Measurements from ENCODE around the gene STXBP4.

The STXBP4 gene

GRCh38 chr17:54971901-54972300 is 3.3 kb downstream of the STXBP4 start:
- no peak for DNase-seq (ENCODE audit: low read depth)

- no peak for DNase-seq (ENCODE audit: low read depth)
Measured at GRCh38 chr17:54972406-54973138, 4.0 kb downstream of the STXBP4 start.

DNA sequence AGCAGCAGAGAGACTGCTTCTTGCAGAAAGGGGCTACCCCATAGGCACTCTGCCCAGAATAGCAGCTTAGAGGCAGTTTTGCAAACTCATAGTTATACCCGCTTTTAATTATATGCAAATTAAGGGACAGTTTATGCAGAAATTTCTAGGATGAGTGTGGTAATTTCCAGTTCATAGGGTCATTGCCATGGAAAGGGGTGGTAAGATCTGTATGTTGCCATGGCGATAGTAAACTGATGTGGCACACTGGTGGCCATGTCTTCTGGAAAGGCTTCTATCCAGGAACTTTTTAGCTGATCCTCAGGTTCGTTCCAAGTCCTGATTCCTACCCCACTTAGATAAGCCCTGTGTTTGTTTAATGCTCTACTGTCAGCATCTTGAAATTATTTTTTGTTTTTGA is 6.2 kb downstream of the STXBP4 start:
- DNase-seq (ENCODE audit: low read depth), result no peak

GRCh38 chr17:54976316-54976715 is 7.8 kb downstream of the STXBP4 start:
- DNase-seq (ENCODE audit: low read depth), result no peak

DNA sequence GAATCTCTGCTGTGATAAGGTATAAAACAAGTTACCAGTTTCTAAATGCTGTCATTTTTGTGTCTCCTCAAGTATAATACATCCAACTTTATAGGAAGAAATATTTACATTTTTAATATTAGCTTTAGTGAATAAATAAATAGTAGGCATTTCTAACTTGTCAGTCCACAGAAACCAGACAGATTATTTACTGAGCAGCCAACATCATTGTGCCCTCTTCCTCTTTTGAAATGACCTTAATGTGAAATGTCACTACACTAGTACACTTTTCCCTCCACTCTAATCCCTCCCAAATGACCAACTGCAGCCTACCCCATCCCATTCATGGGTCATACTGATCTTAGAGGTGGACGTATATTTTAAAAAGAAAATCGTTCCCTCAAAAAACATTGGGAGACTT is 9.2 kb downstream of the STXBP4 start:
- no peak for DNase-seq (ENCODE audit: low read depth)

DNA sequence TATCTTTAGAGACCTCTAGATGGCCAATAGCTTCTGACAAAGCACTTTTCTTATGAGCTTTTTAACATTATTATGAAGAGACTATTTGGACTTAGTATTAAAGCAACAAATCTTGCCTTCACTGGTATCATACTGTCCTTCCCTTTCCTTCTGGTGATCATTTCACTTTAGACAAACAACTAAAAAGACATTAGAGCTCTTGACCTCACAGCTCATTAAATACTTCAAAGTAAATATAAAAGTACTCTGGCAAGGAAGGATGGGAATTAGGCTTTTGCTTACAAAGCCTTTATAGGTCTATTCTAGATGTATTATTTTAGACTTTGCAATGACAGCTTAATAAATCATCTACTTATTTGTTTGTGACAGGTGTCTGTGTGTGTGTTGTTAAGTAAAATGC is 11.1 kb downstream of the STXBP4 start:
- DNase-seq (ENCODE audit: low read depth), result no peak

- DNase-seq (ENCODE audit: low read depth), result no peak
Measured at GRCh38 chr17:54980375-54980774, 11.8 kb downstream of the STXBP4 start.

DNA sequence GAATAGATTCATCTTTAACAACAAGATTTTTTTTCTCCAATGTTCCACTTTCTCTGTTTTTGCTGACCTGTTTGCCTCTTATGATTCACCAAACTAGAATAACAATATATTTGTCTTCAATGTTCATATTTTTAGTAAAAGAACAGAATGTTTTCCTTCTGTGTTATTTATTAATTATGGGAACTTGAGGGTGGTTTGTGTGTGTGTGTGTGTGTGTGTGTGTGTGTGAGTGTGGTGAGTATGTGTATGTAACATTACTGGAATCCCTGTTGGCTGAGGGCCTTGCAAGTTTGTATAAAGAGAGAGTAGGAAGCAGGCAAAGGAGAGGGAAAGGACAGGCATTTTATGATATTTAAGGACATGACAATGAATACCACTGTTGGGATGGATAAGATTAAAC is 13.8 kb downstream of the STXBP4 start:
- no peak for DNase-seq (ENCODE audit: low read depth)

GRCh38 chr17:54983260-54983659 is 14.7 kb downstream of the STXBP4 start:
- DNase-seq (ENCODE audit: low read depth), result no peak

DNA sequence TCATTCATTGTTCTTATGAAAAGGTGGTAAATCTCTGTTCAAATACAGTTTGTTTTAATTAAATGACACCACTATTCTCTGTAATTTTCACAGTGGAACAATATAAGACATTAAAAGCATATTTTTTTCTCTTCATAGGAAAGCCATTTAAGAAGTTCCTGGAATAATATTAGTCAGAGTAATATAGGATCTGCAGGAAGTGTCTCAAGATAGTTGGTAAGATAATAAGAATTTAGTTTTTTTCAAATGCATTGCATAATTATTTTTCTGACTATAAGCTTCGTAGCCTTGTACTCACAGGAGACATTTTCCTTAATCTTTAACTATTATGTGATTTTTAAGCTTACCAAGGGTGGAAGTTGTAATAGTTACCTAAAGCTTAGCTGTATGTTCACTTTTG is 16.9 kb downstream of the STXBP4 start:
- no peak for DNase-seq (ENCODE audit: low read depth)

- no peak for DNase-seq (ENCODE audit: low read depth)
Measured at GRCh38 chr17:54990118-54990517, 21.6 kb downstream of the STXBP4 start.

- no peak for DNase-seq (ENCODE audit: low read depth)
Measured at GRCh38 chr17:54991567-54991966, 23.0 kb downstream of the STXBP4 start.

- no peak for DNase-seq (ENCODE audit: low read depth)
Measured at GRCh38 chr17:54992797-54993639, 24.5 kb downstream of the STXBP4 start.

DNA sequence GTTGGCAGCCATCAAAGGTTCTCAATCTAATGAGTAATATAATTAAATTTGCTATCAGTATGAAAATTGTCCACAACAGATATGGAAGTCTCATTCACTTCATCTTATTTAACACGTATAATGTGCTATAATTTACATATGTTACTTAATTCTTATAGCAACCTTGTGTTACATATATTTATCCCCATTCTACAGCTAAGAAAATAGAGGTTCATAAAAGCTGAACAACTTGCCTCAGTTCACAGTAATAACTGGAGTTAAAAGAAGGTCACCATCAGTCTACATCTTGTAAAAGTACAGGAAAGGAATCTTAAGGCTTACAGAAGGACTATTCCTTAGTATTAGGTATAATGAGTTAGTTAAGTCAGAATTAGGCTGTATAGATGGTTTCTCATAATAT is 27.9 kb downstream of the STXBP4 start:
- no peak for DNase-seq (ENCODE audit: low read depth)

DNA sequence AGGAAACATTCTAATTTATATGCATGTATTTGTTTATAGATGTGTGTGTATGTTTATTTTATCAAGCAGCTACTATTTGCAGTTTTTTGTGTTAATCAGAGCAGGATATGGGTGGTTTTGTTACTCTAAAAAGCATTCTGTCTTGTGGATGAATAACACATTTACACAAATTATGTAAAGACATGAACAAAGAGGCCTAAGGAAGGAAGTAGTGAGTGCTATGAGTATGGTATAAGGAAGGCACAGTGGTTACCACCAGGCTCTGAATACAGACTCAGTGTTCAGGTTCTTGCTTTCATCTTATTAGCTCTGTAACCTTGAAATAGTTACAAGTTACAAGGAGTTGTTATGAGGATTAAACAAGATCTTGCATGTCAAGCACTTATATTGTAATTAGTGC is 33.9 kb downstream of the STXBP4 start:
- no peak for DNase-seq (ENCODE audit: low read depth)

- DNase-seq (ENCODE audit: low read depth), result no peak
Measured at GRCh38 chr17:55004484-55004883, 35.9 kb downstream of the STXBP4 start.

DNA sequence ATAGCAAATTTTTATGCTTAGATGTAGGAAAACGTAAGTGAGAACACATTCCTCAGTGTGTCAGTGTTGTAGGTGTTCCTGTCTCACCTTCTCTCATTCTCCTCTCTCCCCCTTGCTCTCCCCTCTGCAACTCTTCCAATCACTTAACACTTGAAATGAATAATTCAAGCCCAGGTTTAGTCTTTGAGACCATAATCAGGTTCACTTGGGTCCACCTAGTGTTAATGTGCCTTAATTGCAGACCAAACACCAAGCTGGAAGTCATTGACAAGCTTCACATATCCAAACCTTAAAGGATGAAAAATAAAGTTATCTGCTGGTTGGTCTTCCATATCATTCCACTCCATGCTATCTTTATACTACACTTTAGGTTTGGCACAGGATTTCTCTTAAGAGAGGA is 37.0 kb downstream of the STXBP4 start:
- DNase-seq (ENCODE audit: low read depth), result no peak

- DNase-seq (ENCODE audit: low read depth), result no peak
Measured at GRCh38 chr17:55023626-55024025, 55.1 kb downstream of the STXBP4 start.

GRCh38 chr17:55037828-55038227 is 69.3 kb downstream of the STXBP4 start:
- DNase-seq (ENCODE audit: low read depth), result no peak

DNA sequence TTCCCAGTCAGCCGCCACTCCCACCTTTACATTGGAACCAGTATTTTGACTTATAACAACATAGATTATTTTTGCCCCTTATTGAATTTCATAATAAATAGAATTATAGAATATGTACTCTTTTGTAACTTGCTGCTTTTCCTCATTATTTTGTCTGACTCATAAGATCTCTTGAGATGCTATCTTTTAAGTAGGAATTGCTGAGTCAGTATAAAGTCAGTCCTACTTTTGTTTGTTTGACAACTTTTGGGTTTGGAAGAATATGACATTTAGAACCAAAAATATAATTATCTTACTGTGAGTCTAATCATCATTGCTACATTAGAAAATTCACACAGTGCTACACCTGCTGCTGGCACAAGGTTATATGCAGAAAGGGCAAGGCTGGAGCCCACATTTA is 69.7 kb downstream of the STXBP4 start:
- DNase-seq (ENCODE audit: low read depth), result no peak

DNA sequence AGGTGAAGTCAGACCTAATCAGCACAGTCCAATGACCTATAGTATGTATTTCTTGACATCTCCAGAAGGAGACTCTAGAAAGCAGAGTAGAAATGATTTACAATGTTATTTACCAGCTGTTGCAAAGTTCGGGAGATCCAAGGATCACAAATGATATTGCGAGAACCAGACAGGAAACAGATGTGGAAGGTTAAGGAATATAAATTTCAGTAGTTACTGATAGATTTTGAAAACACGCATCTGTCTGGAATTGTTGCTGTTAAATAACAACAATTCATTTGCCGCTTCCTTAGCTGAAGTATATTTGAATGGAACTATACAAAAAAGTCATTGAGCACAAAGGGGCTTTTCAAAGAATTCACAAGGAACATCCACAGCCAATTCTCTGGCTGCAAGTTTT is 72.0 kb downstream of the STXBP4 start:
- no peak for DNase-seq (ENCODE audit: low read depth)

DNA sequence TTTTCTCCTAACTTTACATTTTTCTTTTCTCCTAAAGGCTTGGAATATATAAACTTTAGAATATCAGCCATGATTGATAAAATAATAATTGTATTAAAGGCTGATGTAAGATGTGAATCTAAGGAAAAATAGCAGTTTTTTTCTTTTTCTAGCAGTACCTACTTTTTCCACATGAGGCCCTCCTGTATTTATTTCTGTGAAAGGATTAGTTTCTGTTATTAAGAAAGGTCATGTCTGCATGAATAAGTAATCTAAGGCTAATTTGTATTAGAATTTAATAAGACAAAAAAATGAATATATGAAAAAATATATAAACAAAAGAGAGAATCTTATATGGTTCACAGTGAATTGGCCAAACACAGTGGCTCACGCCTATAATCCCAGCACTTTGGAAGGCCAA is 85.3 kb downstream of the STXBP4 start:
- no peak for DNase-seq (ENCODE audit: low read depth)

DNA sequence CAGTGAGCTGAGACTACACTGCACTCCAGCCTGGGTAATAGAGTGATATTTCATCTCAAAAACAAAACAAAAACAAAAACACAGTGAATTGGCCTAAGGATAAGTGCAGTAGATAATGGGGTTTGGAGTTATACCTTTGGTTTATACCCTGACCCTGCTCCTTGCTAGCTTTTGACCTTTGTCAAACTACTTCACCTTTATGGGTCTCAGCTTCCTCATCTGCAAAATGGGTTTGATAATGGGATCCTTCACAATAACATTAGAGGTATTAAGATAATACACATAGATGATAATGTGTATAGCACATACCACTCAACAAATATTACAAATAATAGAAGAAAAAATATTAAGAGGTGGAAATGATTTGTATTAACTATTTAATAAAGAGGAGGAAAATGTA is 85.9 kb downstream of the STXBP4 start:
- no peak for DNase-seq (ENCODE audit: low read depth)

- no peak for DNase-seq (ENCODE audit: low read depth)
Measured at GRCh38 chr17:55056526-55056925, 88.0 kb downstream of the STXBP4 start.
